H1 (cell line): Measurements from ENCODE around the gene KIF2C. TPM values are rescaled to one million over a fixed set of nuclear protein-coding genes. Genes with fewer than 3 reads are reported as not detected.

Experiments
- CTCF ChIA-PET: fragments of 300-600 bp; sonication (Branson Sonifier 250); formaldehyde crosslinking; loops from one replicate; lab custom pipeline; 2021; ENCODE audit not compliant: partially characterized antibody; lab: Charles Lee
- POLR2A ChIA-PET: fragments of 300-600 bp; sonication (Branson Sonifier 250); formaldehyde crosslinking; loops from one replicate; lab custom pipeline; 2021; ENCODE audit warnings: inconsistent platforms; ENCODE audit not compliant: partially characterized antibody; lab: Charles Lee
- DNase-seq, 2 experiments: peaks; one replicate each; pipeline versions ENCODE4 v3.0.0 to v3.0.0-alpha.2; 2010 to 2022; ENCODE audit warnings: low spot score in 2 of 2, low read depth in 1 of 2, mixed read lengths in 1 of 2
- FAIRE-seq: peaks from 2 replicates; lab custom pipeline; 2011; peaks lifted over from hg19 to GRCh38; lab: Jason Lieb, UNC
- H2AFZ ChIP-seq: 2 replicates; pipeline ENCODE4 v1.8.1; 2012; ENCODE audit warnings: low read length, inconsistent platforms
- H2AK5ac ChIP-seq: 2 replicates; pipeline ENCODE4 v1.6.1; 2013; ENCODE audit warnings: low read depth, low read length
- H2BK120ac ChIP-seq: replicated peaks from 2 replicates; pipeline ENCODE3; 2013; ENCODE audit warnings: low read depth, low read length, inconsistent platforms
- H2BK12ac ChIP-seq: 2 replicates; pipeline ENCODE4 v1.6.1; 2013; ENCODE audit warnings: low read depth, low read length
- H2BK15ac ChIP-seq: 2 replicates; pipeline ENCODE4 v1.6.1; 2013; ENCODE audit warnings: low read length
- H2BK20ac ChIP-seq: 2 replicates; pipeline ENCODE4 v1.6.1; 2013; ENCODE audit warnings: low read length
- H2BK5ac ChIP-seq: 2 replicates; pipeline ENCODE4 v1.6.1; 2013; ENCODE audit warnings: low read depth, low read length
- H3K14ac ChIP-seq: 2 replicates; pipeline ENCODE4 v1.6.1; 2013; ENCODE audit warnings: inconsistent platforms; ENCODE audit not compliant: insufficient read length
- H3K18ac ChIP-seq: 2 replicates; pipeline ENCODE4 v1.6.1; 2013; ENCODE audit warnings: low read length; ENCODE audit errors: extremely low read depth
- H3K23ac ChIP-seq: 2 replicates; pipeline ENCODE4 v1.6.1; 2013; ENCODE audit warnings: inconsistent platforms; ENCODE audit not compliant: insufficient read length
- H3K23me2 ChIP-seq: 2 replicates; pipeline ENCODE4 v1.6.1; 2013; ENCODE audit warnings: low read depth, low read length
- H3K27ac ChIP-seq: 2 replicates; pipeline ENCODE4 v1.6.1; 2011; ENCODE audit warnings: low read depth, low read length, inconsistent platforms
- H3K27me3 ChIP-seq, 4 experiments: replicated peaks in 1 of 4; 1 replicate in 1 of 4; 2 replicates in 3 of 4; pipeline versions ENCODE4 v1.6.1 to v1.8.1; 2011 to 2013; ENCODE audit warnings: low read length in 3 of 4, mild to moderate bottlenecking in 3 of 4, inconsistent platforms in 2 of 4, mixed read lengths in 2 of 4, moderate library complexity in 1 of 4; ENCODE audit not compliant: control insufficient read depth in 3 of 4, insufficient read depth in 3 of 4; ENCODE audit errors: extremely low read depth in 1 of 4
- H3K36me3 ChIP-seq, 4 experiments: 2 replicates each; pipeline versions ENCODE4 v1.6.1 to v1.8.1; 2011 to 2013; ENCODE audit warnings: mild to moderate bottlenecking in 4 of 4, low read length in 3 of 4, moderate library complexity in 2 of 4, control low read depth in 1 of 4, inconsistent platforms in 1 of 4; ENCODE audit not compliant: insufficient read depth in 4 of 4, control insufficient read depth in 2 of 4
- H3K4ac ChIP-seq: replicated peaks from 2 replicates; pipeline ENCODE3; 2013; ENCODE audit warnings: low read length, low read depth, mixed read lengths, inconsistent platforms; ENCODE audit not compliant: insufficient read length
- H3K4me1 ChIP-seq, 4 experiments: replicated peaks in 1 of 4; 1 replicate in 1 of 4; 2 replicates in 3 of 4; pipeline versions ENCODE4 v1.6.1 to v1.8.1; 2011 to 2013; ENCODE audit warnings: low read length in 3 of 4, inconsistent platforms in 2 of 4, mixed read lengths in 1 of 4; ENCODE audit not compliant: insufficient read depth in 4 of 4, control insufficient read depth in 3 of 4
- H3K4me2 ChIP-seq, 2 experiments: 2 replicates each; pipeline versions ENCODE4 v1.6.1 to v1.8.1; 2011 to 2013; ENCODE audit warnings: low read depth in 2 of 2, low read length in 2 of 2, control low read depth in 1 of 2, inconsistent platforms in 1 of 2, mild to moderate bottlenecking in 1 of 2; ENCODE audit not compliant: insufficient read depth in 1 of 2
- H3K4me3 ChIP-seq, 4 experiments: fragments of 200-600, 300-600 bp in 1 of 4; sonication (generic), shearing (Covaris generic), sonication (Bioruptor Twin) in 1 of 4; 2 replicates each; pipeline versions ENCODE4 v1.5.1 to v1.8.1; 2011 to 2016; ENCODE audit warnings: low read length in 4 of 4, low read depth in 3 of 4, control low read depth in 2 of 4, inconsistent platforms in 2 of 4, mild to moderate bottlenecking in 2 of 4, mixed read lengths in 1 of 4, moderate library complexity in 1 of 4; ENCODE audit not compliant: insufficient read depth in 2 of 4; ENCODE audit errors: extremely low read depth in 1 of 4
- H3K56ac ChIP-seq: replicated peaks from 2 replicates; pipeline ENCODE3; 2013; ENCODE audit warnings: low read depth, mild to moderate bottlenecking, mixed read lengths, low read length, inconsistent platforms; ENCODE audit not compliant: insufficient read length
- H3K79me1 ChIP-seq: 2 replicates; pipeline ENCODE4 v1.6.1; 2013; ENCODE audit warnings: low read depth, low read length, control low read depth
- H3K79me2 ChIP-seq, 2 experiments: 2 replicates each; pipeline versions ENCODE4 v1.6.1 to v1.8.1; 2012 to 2013; ENCODE audit warnings: low read length in 2 of 2, mild to moderate bottlenecking in 2 of 2, inconsistent platforms in 1 of 2; ENCODE audit not compliant: insufficient read depth in 2 of 2, control insufficient read depth in 1 of 2
- H3K9ac ChIP-seq, 4 experiments: replicated peaks in 1 of 4; 1 replicate in 1 of 4; 2 replicates in 3 of 4; pipeline versions ENCODE4 v1.6.1 to v1.8.1; 2011 to 2013; ENCODE audit warnings: low read depth in 3 of 4, low read length in 3 of 4, control low read depth in 2 of 4, mild to moderate bottlenecking in 2 of 4, moderate library complexity in 2 of 4, inconsistent platforms in 1 of 4; ENCODE audit errors: extremely low read depth in 1 of 4
- H3K9me3 ChIP-seq, 2 experiments: 2 replicates each; pipeline versions ENCODE4 v1.6.1 to v1.8.1; 2012 to 2013; ENCODE audit warnings: mild to moderate bottlenecking in 2 of 2, moderate library complexity in 2 of 2, control low read depth in 1 of 2, inconsistent platforms in 1 of 2, low read depth in 1 of 2, low read length in 1 of 2, mixed read lengths in 1 of 2; ENCODE audit not compliant: insufficient read depth in 2 of 2
- H4K20me1 ChIP-seq, 2 experiments: replicated peaks in 1 of 2; 2 replicates each; pipeline versions ENCODE3 to v1.8.1; 2011 to 2013; ENCODE audit warnings: inconsistent platforms in 2 of 2, low read length in 2 of 2, mild to moderate bottlenecking in 1 of 2; ENCODE audit not compliant: insufficient read depth in 2 of 2, control insufficient read depth in 1 of 2
- H4K5ac ChIP-seq: 2 replicates; pipeline ENCODE4 v1.6.1; 2013; ENCODE audit warnings: low read length, low read depth, mixed read lengths, inconsistent platforms; ENCODE audit not compliant: insufficient read length
- H4K8ac ChIP-seq: 2 replicates; pipeline ENCODE4 v1.8.0; 2013; ENCODE audit warnings: mild to moderate bottlenecking, moderate library complexity, low read length, inconsistent platforms; ENCODE audit not compliant: insufficient read depth; ENCODE audit errors: extremely low read depth
- H4K91ac ChIP-seq: replicated peaks from 2 replicates; pipeline ENCODE3; 2013; ENCODE audit warnings: low read length, mixed read lengths, inconsistent platforms; ENCODE audit not compliant: insufficient read length
- RFX5 ChIP-seq: IDR thresholded peaks from 2 replicates; pipeline ENCODE4 v1.6.1; 2011; ENCODE audit warnings: low read depth, low read length, improper control_type of control experiment, borderline replicate concordance
- SP4 ChIP-seq: IDR thresholded peaks from 2 replicates; pipeline ENCODE4 v1.6.1; 2012; ENCODE audit warnings: low read length, inconsistent platforms
- TAF1 ChIP-seq: IDR thresholded peaks from 2 replicates; pipeline ENCODE4 v1.6.1; 2011; ENCODE audit warnings: mild to moderate bottlenecking, low read depth, low read length
- WGBS, 2 experiments: shearing (Covaris generic) in 1 of 2; methylation state at CpG; one replicate each; pipeline versions ENCODE4 v1.1.6 to v1.1.7; 2013 to 2015; ENCODE audit warnings: low lambda C conversion rate in 2 of 2, mixed read lengths in 2 of 2, inconsistent platforms in 1 of 2, low coverage in 1 of 2, missing lambda C conversion rate in 1 of 2; ENCODE audit not compliant: insufficient replicate concordance in 2 of 2, insufficient coverage in 1 of 2, insufficient read length in 1 of 2; ENCODE audit errors: extremely low coverage in 1 of 2, missing lambda C conversion rate in 1 of 2; 5-methylcytosine and 5-hydroxymethylcytosine counted together
- polyA plus RNA-seq, 7 experiments: library from polyadenylated mRNA; depleted of rRNA in 3 of 7; stranded (reverse) in 5 of 7; unstranded in 2 of 7; fragments of >200 nt in 5 of 7; fragments of 200-250 nt in 2 of 7; gene quantifications; 1 replicate in 5 of 7; 2 replicates in 1 of 7; 4 replicates in 1 of 7; pipeline versions ENCODE4 v1.2.1 to v1.2.3, GENCODE V29; 2011 to 2013; ENCODE audit warnings: missing spikeins in 2 of 7, mixed read lengths in 2 of 7
- total RNA-seq: library from RNA; stranded (reverse); fragmentation: NEBNext Ultra II Directional; extraction: Animal tissue kit (Norgen Biotek cat#: 25700); gene quantifications from 2 replicates; pipeline ENCODE4 v1.2.1, GENCODE V29; 2021

The KIF2C gene
- total and polyA plus RNA-seq, 2 of the 8 experiments (the other 6 are each of a cell fraction or from before 2014, with no cell fraction given) = 41.8 to 68.1 TPM

- FAIRE-seq = no peak
- Histone ChIP-seq H3K56ac (no peak overlapping the region), H2AK5ac (no peak overlapping the region), H3K36me3 (peaks cover 64 to 92% (median 85%) of the 10 kb centered on the region in 4 experiments), H3K4me3 (no peak overlapping the region), H3K14ac (no peak overlapping the region), H2BK120ac (no peak overlapping the region), H4K8ac (no peak overlapping the region), H4K20me1 (peaks cover 0 to 6% of the 10 kb centered on the region in 2 experiments), H2BK5ac (no peak overlapping the region), H3K79me2 (no peaks in the 10 kb centered on the region), H4K5ac (no peak overlapping the region), H3K4me2 (no peak overlapping the region), H3K27ac (no peak overlapping the region), H3K27me3 (no peaks in the 10 kb centered on the region), H3K79me1 (0 out of 2 replicates have a peak, but pooled peaks cover 1% of the 10 kb centered on the region), H3K9me3 (no peaks in the 10 kb centered on the region), H2BK15ac (no peak overlapping the region), H2BK20ac (no peak overlapping the region), H2AFZ (no peak overlapping the region), H3K4me1 (no peaks in the 10 kb centered on the region), H3K23me2 (no peaks in the 10 kb centered on the region), H2BK12ac (no peak overlapping the region), H3K18ac (no peak overlapping the region), H4K91ac (no peak overlapping the region), H3K4ac (no peak overlapping the region), H3K9ac (no peak overlapping the region), H3K23ac (no peak overlapping the region)
- 91% methylated on average over 2 of the region's 2 CpGs; no CpG with 5 or more reads in 1 of the 2 experiments for WGBS, 2 experiments
- no peak for DNase-seq
- ChIA-PET CTCF (interaction anchor here (1.2 to 2.0 kb wide), 2 partner anchors 10 to 28 kb away, joined by 3 to 7 read pairs; no protein-coding TSS in a partner anchor), POLR2A (interaction anchor here (0.8 to 11.3 kb wide), 5 partner anchors 10 to 19 kb away, joined by 3 to 151 read pairs (median 29); partner anchors contain the start of genes KIF2C and RPS8)
- TF ChIP-seq TAF1 = no peak
- no peak for TF ChIP-seq SP4
- TF ChIP-seq RFX5 = no peak
These were observed 17.8 kb downstream of the KIF2C start for GRCh38 chr1:44757420-44757819.
